DND-41 (cell line): ENCODE data around the gene RAET1E.
A peak's percentile ranks its signal among the peaks of the same experiment; 100 is the strongest.
"Not testable (repeated sequence)": the region's sequence is repeated elsewhere in the genome, so short reads cannot be mapped to it uniquely, and the experiment has no call there.

Experiments
- ATAC-seq: fragments of 200-7000 bp; cut with Tn5 transposase; 3 replicates; pipeline ENCODE4 v1.9.1; 2021; ENCODE audit warnings: low read depth; ENCODE audit not compliant: insufficient read depth
- DNase-seq: peaks from one replicate; pipeline ENCODE4 v3.0.0-alpha.2; 2020
- H2AFZ ChIP-seq: 2 replicates; pipeline ENCODE4 v1.6.0; 2012; ENCODE audit warnings: low read depth, low read length
- H3K27ac ChIP-seq: 2 replicates; pipeline ENCODE4 v1.5.1; 2012; ENCODE audit warnings: low read length, inconsistent platforms
- H3K27me3 ChIP-seq: fragments of 200-600 bp; sonication (generic); 2 replicates; pipeline ENCODE4 v1.6.0; 2012; ENCODE audit warnings: low read length, mild to moderate bottlenecking, inconsistent platforms; ENCODE audit not compliant: insufficient read depth, poor library complexity
- H3K36me3 ChIP-seq: 2 replicates; pipeline ENCODE4 v1.5.1; 2012; ENCODE audit warnings: low read length, inconsistent platforms; ENCODE audit not compliant: insufficient read depth
- H3K4me1 ChIP-seq: 2 replicates; pipeline ENCODE4 v1.5.1; 2012; ENCODE audit warnings: mild to moderate bottlenecking, low read length; ENCODE audit not compliant: insufficient read depth
- H3K4me2 ChIP-seq: 2 replicates; pipeline ENCODE4 v1.6.0; 2012; ENCODE audit warnings: mild to moderate bottlenecking, moderate library complexity, low read length, inconsistent platforms; ENCODE audit not compliant: insufficient read depth
- H3K4me3 ChIP-seq, 2 experiments: fragments of 200-600 bp in 1 of 2; shearing (Covaris generic) in 1 of 2; 2 replicates each; pipeline ENCODE4 v1.5.1; 2012 to 2016; ENCODE audit warnings: inconsistent platforms in 2 of 2, low read length in 2 of 2, mild to moderate bottlenecking in 2 of 2, low read depth in 1 of 2, moderate library complexity in 1 of 2
- H3K79me2 ChIP-seq: 2 replicates; pipeline ENCODE4 v1.6.0; 2012; ENCODE audit warnings: low read length, inconsistent platforms; ENCODE audit not compliant: insufficient read depth
- H3K9ac ChIP-seq: 2 replicates; pipeline ENCODE4 v1.6.0; 2012; ENCODE audit warnings: low read depth, mild to moderate bottlenecking, inconsistent platforms, low read length, moderate library complexity
- H3K9me3 ChIP-seq: 2 replicates; pipeline ENCODE4 v1.5.1; 2012; ENCODE audit warnings: low read length, moderate library complexity, mild to moderate bottlenecking, inconsistent platforms; ENCODE audit not compliant: insufficient read depth, severe bottlenecking
- H4K20me1 ChIP-seq: 2 replicates; pipeline ENCODE4 v1.6.0; 2012; ENCODE audit warnings: low read length; ENCODE audit not compliant: insufficient read depth
- CTCF ChIP-seq: IDR thresholded peaks from 2 replicates; pipeline ENCODE4 v1.5.1; 2012; ENCODE audit warnings: borderline replicate concordance, low read length, moderate library complexity, mild to moderate bottlenecking; ENCODE audit not compliant: poor library complexity, severe bottlenecking; ENCODE audit errors: extremely low read depth
- EZH2 ChIP-seq: IDR thresholded peaks from 3 replicates; pipeline ENCODE4 v1.6.1; 2012; ENCODE audit warnings: borderline replicate concordance, low read depth, mild to moderate bottlenecking, moderate library complexity, low read length, inconsistent platforms; ENCODE audit not compliant: severe bottlenecking

Gene RAET1E

GRCh38 chr6:149923327-149923986, 25.5 kb upstream of the RAET1E start:
- Histone ChIP-seq H3K4me2 (0 out of 2 replicates have a peak overlapping the region, but pooled peaks have one; percentile 11), H4K20me1 (no peaks in the 10 kb centered on the region; the same call in none of the 2 replicates), H3K4me3 (no peak overlapping the region), H2AFZ (no peak overlapping the region), H3K79me2 (no peaks in the 10 kb centered on the region), H3K9ac (no peak overlapping the region), H3K4me1 (peaks cover 7% of the 10 kb centered on the region; the same call in 1 of the 2 replicates), H3K27ac (no peak overlapping the region), H3K9me3 (no peaks in the 10 kb centered on the region), H3K36me3 (no peaks in the 10 kb centered on the region), H3K27me3 (peaks cover 40% of the 10 kb centered on the region)
- DNase-seq (no peak), ATAC-seq (no peak)
- TF ChIP-seq CTCF: no peak

- no peaks in the 10 kb centered on the region for H3K79me2 ChIP-seq
- ATAC-seq (peak; percentile 80), DNase-seq (peak; percentile 68)
- H3K27me3 ChIP-seq: peaks cover 40% of the 10 kb centered on the region
- H3K36me3 ChIP-seq: no peaks in the 10 kb centered on the region
- H3K4me2 ChIP-seq: 0 out of 2 replicates have a peak within 1 kb of the TSS, but pooled peaks have one; percentile 11
- TF ChIP-seq CTCF (peak; percentile 6), EZH2 (no peak)
- H2AFZ ChIP-seq: no peak within 1 kb of the TSS
- H3K9ac ChIP-seq: no peak within 1 kb of the TSS
- H3K27ac ChIP-seq: no peak within 1 kb of the TSS
- no peaks in the 10 kb centered on the region for H3K9me3 ChIP-seq
- H3K4me1 ChIP-seq: peaks cover 7% of the 10 kb centered on the region; the same call in 1 of the 2 replicates
- H3K4me3 ChIP-seq: no peak within 1 kb of the TSS
- H4K20me1 ChIP-seq: no peaks in the 10 kb centered on the region; the same call in none of the 2 replicates
Measured at GRCh38 chr6:149922642-149923326, 24.9 kb upstream of the RAET1E start, which contains the start of gene RAET1G. TSS of gene RAET1G (minus strand) at chr6:149923121. CDS start at chr6:149923010, 111 bp downstream.

- not testable (repeated sequence) for H3K4me3 ChIP-seq, ATAC-seq, H3K9me3 ChIP-seq, H3K79me2 ChIP-seq, H3K36me3 ChIP-seq, H3K27ac ChIP-seq, H3K4me1 ChIP-seq, H3K9ac ChIP-seq, H3K4me2 ChIP-seq, H2AFZ ChIP-seq, DNase-seq, H4K20me1 ChIP-seq
- peaks cover 40% of the 10 kb centered on the region for H3K27me3 ChIP-seq
Measured at GRCh38 chr6:149922091-149922490, 24.2 kb upstream of the RAET1E start.

GRCh38 chr6:149921361-149921760, 23.4 kb upstream of the RAET1E start:
- DNase-seq (no peak), ATAC-seq (no peak)
- no peak for TF ChIP-seq CTCF
- TF ChIP-seq EZH2: no peak
- Histone ChIP-seq H3K4me2 (no peak overlapping the region), H3K36me3 (no peaks in the 10 kb centered on the region), H3K9me3 (no peaks in the 10 kb centered on the region), H2AFZ (no peak overlapping the region), H3K27me3 (peaks cover 35% of the 10 kb centered on the region), H3K4me3 (no peak overlapping the region), H3K27ac (no peak overlapping the region), H3K9ac (no peak overlapping the region), H3K4me1 (peaks cover 7% of the 10 kb centered on the region; the same call in 1 of the 2 replicates), H4K20me1 (no peaks in the 10 kb centered on the region; the same call in none of the 2 replicates), H3K79me2 (no peaks in the 10 kb centered on the region)
